ENCODE measurements around the gene CD180.

CD180 gene

GRCh38 chr5:67209141-67209771, 12.7 kb upstream of the CD180 start:
- FAIRE-seq = no peak

- FAIRE-seq = no peak
Observed at GRCh38 chr5:67208403-67208802, 11.8 kb upstream of the CD180 start.

GRCh38 chr5:67206929-67207328, 10.3 kb upstream of the CD180 start:
- no peak for FAIRE-seq

GRCh38 chr5:67206461-67206860, 9.9 kb upstream of the CD180 start:
- no peak for FAIRE-seq

- no peak for FAIRE-seq
Observed at GRCh38 chr5:67205981-67206380, 9.4 kb upstream of the CD180 start.

- no peak for FAIRE-seq
Observed at GRCh38 chr5:67204821-67205220, 8.2 kb upstream of the CD180 start.

GRCh38 chr5:67203701-67204074, 7.1 kb upstream of the CD180 start:
- FAIRE-seq = no peak

GRCh38 chr5:67202828-67203227, 6.2 kb upstream of the CD180 start:
- no peak for FAIRE-seq

- FAIRE-seq = no peak
Observed at GRCh38 chr5:67201897-67202549, 5.4 kb upstream of the CD180 start.

- no peak for FAIRE-seq
Observed at GRCh38 chr5:67200809-67201562, 4.4 kb upstream of the CD180 start.

GRCh38 chr5:67199859-67200258, 3.3 kb upstream of the CD180 start:
- no peak for FAIRE-seq

GRCh38 chr5:67198917-67199316, 2.3 kb upstream of the CD180 start:
- no peak for FAIRE-seq

- no peak for FAIRE-seq
Observed at GRCh38 chr5:67197536-67197935, 937 bp upstream of the CD180 start.

GRCh38 chr5:67195406-67196275, 958 bp downstream of the CD180 start:
- FAIRE-seq = no peak

- FAIRE-seq = no peak
Observed at GRCh38 chr5:67194166-67194565, 2.4 kb downstream of the CD180 start.

- no peak for FAIRE-seq
Observed at GRCh38 chr5:67193439-67193807, 3.2 kb downstream of the CD180 start.

- no peak for FAIRE-seq
Observed at GRCh38 chr5:67192719-67193438, 3.7 kb downstream of the CD180 start.

- FAIRE-seq = no peak
Observed at GRCh38 chr5:67190861-67191260, 5.7 kb downstream of the CD180 start.

GRCh38 chr5:67190410-67190809, 6.2 kb downstream of the CD180 start:
- FAIRE-seq = no peak

GRCh38 chr5:67189931-67190330, 6.7 kb downstream of the CD180 start:
- FAIRE-seq = no peak

GRCh38 chr5:67189079-67189354, 7.6 kb downstream of the CD180 start:
- FAIRE-seq = no peak

- FAIRE-seq = no peak
Observed at GRCh38 chr5:67188274-67189078, 8.1 kb downstream of the CD180 start.

All from colon (tissue), 2 donors.